ENCODE measurements around the gene GID8.

GRCh38 chr20:62914436-62914835 lies 23.5 kb upstream of the GID8 start:
- TF ChIP-seq CTCF (IDR thresholded peaks at IDR 0.05) (no peak), POLR2A (IDR thresholded peaks at IDR 0.05) (no peak), EP300 (IDR thresholded peaks at IDR 0.05) (no peak)
